SJCRH30 (cell line): Measurements from ENCODE around the gene ZYG11A. TPM values are rescaled to one million over a fixed set of nuclear protein-coding genes. Genes with fewer than 3 reads are reported as not detected.

Source experiments
- total RNA-seq: library from RNA; depleted of rRNA; stranded (reverse); fragments of >200 nt; shearing (Covaris generic); gene quantifications from 2 replicates; pipeline ENCODE4 v1.2.3, GENCODE V29; 2014; rRNA removed

ZYG11A gene
- total RNA-seq, 1 experiment from 2014 or later = 0.22 TPM

Other genes starting within 250 kb of the ZYG11A start
- 10.6 and 13.4 TPM in 2 replicates for gene GPX7, start 240.4 kb upstream of the ZYG11A start, total RNA-seq
- not detected in 2 replicates for gene SHISAL2A, start 209.6 kb upstream of the ZYG11A start, total RNA-seq
- 22.7 and 23.1 TPM in 2 replicates for gene COA7, start 144.4 kb upstream of the ZYG11A start, total RNA-seq
- gene ZYG11B, start 116.3 kb upstream of the ZYG11A start, total RNA-seq = 36.6 and 39.5 TPM in 2 replicates
- gene ECHDC2, start 79.0 kb downstream of the ZYG11A start, total RNA-seq = 0.35 and 1.2 TPM in 2 replicates
- gene SCP2, start 84.5 kb downstream of the ZYG11A start, total RNA-seq = 107 and 118 TPM in 2 replicates
- 0.41 and 0.42 TPM in 2 replicates for gene PODN, start 219.5 kb downstream of the ZYG11A start, total RNA-seq